NCI-H345 treated with DMSO at 0.1 percent for 48 hours (cell line): Measurements from ENCODE around the gene NBPF6.
"Not testable (repeated sequence)": the region's sequence is repeated elsewhere in the genome, so short reads cannot be mapped to it uniquely, and the experiment has no call there.

ENCODE experiments used
- DNase-seq: peaks from one replicate; lab custom pipeline; 2025; ENCODE audit not compliant: unreplicated experiment; lab: John Stamatoyannopoulos, UW

NBPF6 gene, protein sequence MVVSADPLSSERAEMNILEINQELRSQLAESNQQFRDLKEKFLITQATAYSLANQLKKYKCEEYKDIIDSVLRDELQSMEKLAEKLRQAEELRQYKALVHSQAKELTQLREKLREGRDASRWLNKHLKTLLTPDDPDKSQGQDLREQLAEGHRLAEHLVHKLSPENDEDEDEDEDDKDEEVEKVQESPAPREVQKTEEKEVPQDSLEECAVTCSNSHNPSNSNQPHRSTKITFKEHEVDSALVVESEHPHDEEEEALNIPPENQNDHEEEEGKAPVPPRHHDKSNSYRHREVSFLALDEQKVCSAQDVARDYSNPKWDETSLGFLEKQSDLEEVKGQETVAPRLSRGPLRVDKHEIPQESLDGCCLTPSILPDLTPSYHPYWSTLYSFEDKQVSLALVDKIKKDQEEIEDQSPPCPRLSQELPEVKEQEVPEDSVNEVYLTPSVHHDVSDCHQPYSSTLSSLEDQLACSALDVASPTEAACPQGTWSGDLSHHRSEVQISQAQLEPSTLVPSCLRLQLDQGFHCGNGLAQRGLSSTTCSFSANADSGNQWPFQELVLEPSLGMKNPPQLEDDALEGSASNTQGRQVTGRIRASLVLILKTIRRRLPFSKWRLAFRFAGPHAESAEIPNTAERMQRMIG

DNA sequence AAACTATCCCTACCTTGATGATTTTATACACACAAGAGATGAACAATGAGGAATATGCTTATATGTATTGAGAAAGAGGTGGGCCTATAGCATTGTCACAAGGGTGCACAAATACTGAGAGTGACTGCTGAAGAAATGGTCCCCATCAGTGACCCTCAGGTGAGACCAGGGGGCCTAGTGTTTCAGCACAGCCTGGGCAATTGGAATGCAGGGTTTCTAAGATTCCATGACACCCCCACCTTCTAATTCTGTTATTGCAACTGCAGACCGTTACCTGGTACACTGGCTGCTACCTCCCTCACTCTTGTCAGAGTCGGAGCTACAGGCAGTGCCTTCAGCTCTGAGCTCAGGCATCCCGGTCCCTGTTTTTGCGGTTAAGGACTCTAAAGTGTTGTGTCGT lies at the start of gene NBPF6:
NBPF6 (plus strand) TSS at position 301 of the 400 bp plus-strand sequence. CDS start 259 bp downstream, outside the sequence.
- not testable (repeated sequence) for DNase-seq

DNA sequence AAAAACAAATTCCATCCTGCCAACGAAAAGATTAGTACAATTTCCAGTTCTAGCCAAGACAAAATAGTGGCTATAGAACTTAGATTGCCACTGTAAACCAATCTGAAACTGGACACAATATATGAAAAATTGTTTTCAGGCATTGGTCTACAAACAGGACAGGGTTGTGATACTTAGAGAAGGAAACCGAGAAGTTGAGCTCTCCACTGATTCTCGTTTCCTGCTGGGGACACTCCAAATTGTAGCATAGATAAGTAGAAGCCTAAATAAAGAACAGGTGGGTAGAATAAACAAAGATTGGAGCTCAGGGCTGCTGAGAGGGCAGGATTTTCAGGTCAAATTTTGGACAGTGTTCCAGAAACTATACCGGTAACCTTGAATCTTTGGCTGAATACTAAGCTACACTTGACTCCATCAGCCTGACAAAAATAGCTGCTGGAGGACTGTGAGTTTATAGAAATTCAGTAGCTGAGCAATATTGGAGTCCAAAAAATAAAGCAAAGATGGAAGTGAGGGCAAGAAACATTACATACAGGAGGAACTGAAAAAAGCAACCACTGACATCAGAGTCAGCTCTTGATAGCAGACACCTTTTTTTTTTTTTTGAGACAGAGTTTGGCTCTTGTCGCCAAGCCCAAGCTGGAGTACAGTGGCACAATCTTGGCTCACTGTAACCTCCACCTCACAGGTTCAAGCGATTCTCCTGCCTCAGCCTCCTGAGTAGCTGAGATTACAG lies 38.9 kb upstream of the NBPF6 start:
- not testable (repeated sequence) for DNase-seq

DNA sequence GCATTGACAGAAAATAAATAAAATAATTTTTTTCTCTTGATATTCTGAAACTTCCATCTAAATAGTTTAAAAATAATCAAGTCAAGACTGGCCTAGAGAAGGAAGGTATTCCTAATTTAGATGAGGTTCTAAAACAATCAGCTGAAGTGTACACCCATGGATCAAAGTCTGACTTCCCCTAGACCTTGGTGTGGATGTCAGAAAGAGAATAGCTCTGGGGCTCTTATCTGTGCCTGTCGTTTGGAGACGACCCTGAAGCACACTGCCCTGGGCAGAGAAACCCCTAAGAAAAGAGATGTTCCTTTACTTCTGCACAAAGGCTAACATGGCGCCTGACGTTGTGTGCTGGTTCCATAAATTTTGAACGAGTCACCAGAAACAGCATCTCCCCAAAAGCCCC lies 30.0 kb upstream of the NBPF6 start:
- DNase-seq = not testable (repeated sequence)

DNA sequence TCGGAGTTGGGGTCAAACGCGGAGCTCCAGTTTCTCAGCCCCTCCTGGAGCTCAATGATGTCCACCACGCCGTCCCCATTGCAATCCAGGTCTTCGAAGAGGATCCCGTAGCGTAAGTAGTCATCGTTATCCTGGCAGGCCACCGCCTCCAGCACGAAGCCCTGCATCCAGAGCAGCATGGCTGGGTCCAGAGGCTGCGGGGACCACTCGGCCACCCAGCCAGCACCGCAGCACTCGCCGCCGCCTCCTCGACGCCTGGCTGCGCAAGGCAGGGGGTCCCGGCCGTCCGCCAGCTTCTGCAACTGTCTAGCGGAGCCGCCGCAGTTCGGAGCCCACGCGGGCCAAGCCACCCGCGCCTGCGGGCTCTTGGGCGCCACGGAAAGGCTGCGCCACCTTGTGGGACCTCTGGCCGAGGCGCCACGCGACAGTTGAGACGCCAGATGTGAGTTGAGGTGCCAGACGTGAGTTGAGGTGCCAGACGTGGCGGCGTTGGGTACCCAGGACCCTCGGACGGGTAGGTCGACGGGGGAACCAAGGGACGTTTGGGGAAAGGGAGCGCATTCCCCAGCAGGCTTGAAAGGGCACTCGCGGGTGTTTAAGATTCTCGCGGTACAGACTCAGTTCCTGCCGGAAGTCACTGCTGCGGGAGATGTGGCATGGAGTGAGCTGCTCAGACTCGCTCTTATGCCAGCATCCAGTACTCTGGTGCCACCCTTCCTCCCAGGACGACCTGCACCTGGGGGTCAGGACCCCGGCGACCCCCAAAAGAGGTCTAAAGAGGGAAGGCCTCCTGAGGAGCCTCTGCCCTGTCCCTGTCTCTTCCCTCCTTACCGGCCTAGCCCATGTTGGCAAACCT lies 28.9 kb upstream of the NBPF6 start:
- DNase-seq = not testable (repeated sequence)

DNA sequence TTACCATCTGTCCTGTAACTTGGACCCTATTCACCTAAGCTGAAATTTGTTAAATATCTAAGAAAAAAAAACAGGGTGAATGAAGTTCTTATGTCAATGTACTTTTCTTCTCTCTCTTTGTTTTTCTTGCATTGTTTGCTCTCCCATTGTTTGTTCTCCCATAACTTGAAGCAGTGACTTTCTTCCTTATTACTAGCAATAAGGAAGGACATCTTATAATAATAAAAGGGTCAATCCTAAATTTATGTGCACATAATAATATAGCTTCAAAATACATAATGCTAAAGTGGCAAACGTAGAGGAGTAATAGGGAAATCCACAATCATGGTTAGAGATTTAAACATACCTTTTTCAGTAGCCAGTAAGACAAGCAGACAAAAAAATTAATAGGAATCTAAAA lies 23.3 kb upstream of the NBPF6 start:
- not testable (repeated sequence) for DNase-seq

- not testable (repeated sequence) for DNase-seq
Observed at GRCh38 chr1:108432002-108432401, 18.1 kb upstream of the NBPF6 start.

DNA sequence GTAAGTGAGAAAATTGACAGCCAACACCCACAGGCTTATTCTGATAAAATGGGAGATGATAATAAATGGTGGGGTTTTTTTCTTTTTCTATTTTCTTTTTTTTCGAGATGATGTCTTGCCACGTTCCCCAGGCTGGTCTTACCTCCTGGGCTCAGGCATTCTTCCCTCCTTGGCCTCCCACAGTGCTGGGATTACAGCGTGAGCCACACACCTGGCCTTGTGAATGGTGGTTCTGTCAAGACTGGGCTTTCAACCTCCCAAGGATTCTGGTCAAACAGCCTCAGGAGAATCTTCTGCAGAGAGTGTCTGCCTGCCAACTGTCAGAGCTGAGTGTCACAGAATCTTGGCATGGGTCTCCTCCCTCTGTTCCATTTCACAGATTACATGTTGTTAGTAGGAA lies 16.7 kb upstream of the NBPF6 start:
- not testable (repeated sequence) for DNase-seq

DNA sequence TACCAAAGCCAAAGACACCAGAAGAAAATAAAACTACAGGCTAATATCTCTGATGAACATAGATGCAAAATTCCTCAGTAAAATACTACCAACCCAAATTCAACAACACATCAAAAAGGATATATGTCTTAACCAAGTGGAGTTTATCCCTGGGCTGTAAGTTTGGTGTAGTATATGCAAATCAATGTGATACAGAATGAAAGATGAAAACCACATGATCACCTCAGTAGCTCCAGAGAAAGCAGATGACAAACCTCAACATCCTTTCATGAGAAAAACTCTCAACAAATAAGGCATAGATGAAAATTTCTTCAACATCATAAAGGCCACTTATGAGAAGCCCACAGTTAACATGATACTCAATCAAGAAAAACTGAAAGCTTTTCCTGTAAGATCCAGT lies 11.6 kb upstream of the NBPF6 start:
- DNase-seq = not testable (repeated sequence)

- not testable (repeated sequence) for DNase-seq
Observed at GRCh38 chr1:108454521-108454920, 4.4 kb downstream of the NBPF6 start.

GRCh38 chr1:108458661-108459060 lies 8.5 kb downstream of the NBPF6 start:
- not testable (repeated sequence) for DNase-seq

GRCh38 chr1:108461758-108462157 lies 11.6 kb downstream of the NBPF6 start:
- not testable (repeated sequence) for DNase-seq

DNA sequence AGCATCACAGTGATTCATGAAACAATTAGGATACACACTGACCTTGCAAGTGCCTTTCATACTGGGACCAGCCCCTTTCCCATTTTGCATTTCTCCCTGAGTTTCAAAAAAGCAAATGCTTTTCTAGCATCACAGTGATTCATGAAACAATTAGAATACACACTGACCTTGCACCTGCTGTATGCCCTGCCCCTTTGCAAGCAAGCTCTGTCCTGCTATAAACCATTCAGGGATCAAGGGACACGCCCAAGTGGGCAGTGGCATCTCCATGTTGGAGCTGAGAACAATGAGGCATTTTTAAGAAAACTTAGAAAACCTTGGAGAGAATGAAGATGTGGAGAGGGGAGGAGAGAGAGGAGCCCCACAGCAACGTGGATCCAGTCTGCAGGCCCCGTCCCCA lies 13.8 kb downstream of the NBPF6 start:
- not testable (repeated sequence) for DNase-seq

DNA sequence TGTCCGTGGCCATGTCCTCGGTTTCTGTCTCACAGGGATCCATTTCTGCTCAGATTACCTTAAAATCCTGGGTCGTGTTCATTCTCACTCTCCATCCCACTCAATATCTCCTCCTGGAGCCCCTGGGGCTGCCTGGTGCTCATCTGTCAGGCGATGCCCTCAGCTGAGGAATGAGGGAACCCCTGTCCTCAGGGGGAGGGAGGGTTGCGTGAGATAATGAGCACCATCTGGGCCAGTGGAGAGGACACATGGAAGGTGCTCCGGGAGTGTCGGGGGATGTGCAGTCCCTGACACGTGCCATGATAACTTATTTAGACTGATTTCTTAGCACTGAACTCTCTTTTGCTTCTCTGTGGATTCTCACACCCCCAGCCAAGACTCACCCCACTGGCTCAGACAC lies 16.0 kb downstream of the NBPF6 start:
- not testable (repeated sequence) for DNase-seq

- not testable (repeated sequence) for DNase-seq
Observed at GRCh38 chr1:108467155-108467554, 17.0 kb downstream of the NBPF6 start.

DNA sequence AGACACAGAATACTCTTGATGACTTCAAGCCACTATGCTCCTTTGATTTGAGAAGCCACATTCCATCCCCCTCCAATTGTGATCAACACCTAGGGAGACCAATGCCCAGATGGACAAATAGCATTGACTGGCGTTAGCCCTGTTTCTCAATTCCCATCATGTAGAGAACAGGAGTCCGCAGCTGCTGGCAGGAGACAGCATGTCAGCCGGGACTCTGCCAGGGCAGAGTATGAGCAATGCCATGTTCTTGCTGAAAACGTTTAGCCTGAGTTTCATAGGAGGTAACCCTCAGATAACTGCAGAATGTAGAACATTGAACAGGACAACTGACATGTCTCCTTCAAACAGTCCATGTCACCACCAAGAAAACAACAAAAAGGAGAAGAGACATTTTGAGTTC lies 20.6 kb downstream of the NBPF6 start:
- not testable (repeated sequence) for DNase-seq

DNA sequence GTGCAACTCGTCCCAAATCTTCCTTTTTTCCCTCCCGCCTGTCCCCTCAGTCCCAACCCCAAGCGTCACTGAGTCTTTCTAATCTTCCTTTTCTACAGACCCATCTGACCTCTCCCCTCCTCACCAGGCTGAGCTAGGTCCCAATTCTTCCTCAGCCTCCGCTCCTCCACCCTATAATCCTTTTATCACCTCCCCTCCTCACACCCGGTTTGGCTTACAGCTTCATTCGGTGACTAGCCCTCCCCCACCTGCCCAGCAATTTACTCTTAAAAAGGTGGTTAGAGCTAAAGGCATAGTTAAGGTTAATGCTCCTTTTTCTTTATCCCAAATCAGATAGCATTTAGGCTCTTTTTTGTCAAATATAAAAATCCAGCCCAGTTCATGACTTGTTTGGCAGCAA lies 24.4 kb downstream of the NBPF6 start:
- not testable (repeated sequence) for DNase-seq

GRCh38 chr1:108478429-108479015 lies 28.4 kb downstream of the NBPF6 start:
- no peak for DNase-seq

DNA sequence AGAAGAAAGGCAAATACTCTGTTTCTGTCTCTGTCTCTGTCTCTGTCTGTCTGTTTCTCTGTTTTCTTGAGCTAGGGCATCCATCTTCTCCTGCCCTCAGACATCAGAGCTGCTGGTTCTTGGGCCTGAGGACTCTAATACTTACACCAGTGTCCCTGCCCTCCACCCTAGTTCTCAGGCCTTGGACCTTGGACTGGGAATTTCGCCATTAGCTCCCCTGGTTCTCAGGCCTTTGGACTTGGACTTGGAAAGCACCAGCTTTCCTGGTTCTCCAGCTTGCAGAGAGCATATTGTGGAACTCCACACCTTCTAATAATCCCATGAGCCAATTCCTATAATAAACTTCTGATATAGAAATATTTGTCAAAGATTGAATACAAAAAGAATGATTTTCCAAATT lies 32.6 kb downstream of the NBPF6 start:
- DNase-seq = no peak

GRCh38 chr1:108485990-108486389 lies 35.8 kb downstream of the NBPF6 start:
- not testable (repeated sequence) for DNase-seq

- not testable (repeated sequence) for DNase-seq
Observed at GRCh38 chr1:108486707-108487106, 36.6 kb downstream of the NBPF6 start.
